ENCODE data around the gene TYMS. TPM values are rescaled to one million over a fixed set of nuclear protein-coding genes. Genes with fewer than 3 reads are reported as not detected.

Gene TYMS
- total RNA-seq, 1 donor from 2014 or later, result 61.7 TPM

- no peak for TF ChIP-seq CTCF (IDR thresholded peaks at IDR 0.05; ENCODE audit: unreplicated experiment)
- no peak for DNase-seq (ENCODE audit: low spot score)
- peaks cover 3% of the 10 kb centered on the region for H3K27me3 Mint-ChIP-seq (ENCODE audit: unreplicated experiment)
- H3K27ac Mint-ChIP-seq (ENCODE audit: unreplicated experiment), result no peak overlapping the region
- H3K4me3 Mint-ChIP-seq (ENCODE audit: unreplicated experiment), result no peak overlapping the region
- no peaks in the 10 kb centered on the region for H3K4me1 Mint-ChIP-seq (ENCODE audit: unreplicated experiment)
- H3K9me3 Mint-ChIP-seq (ENCODE audit: unreplicated experiment), result no peaks in the 10 kb centered on the region
- H3K36me3 Mint-ChIP-seq (ENCODE audit: low read depth, unreplicated experiment), result peaks cover 16% of the 10 kb centered on the region
Measured at GRCh38 chr18:717003-717402, 59.5 kb downstream of the TYMS start.

Other genes starting within 250 kb of the TYMS start
- 157 TPM for gene COLEC12, start 157.0 kb upstream of the TYMS start, total RNA-seq (ENCODE audit: unreplicated experiment)
- gene CETN1, start 77.3 kb upstream of the TYMS start, total RNA-seq (ENCODE audit: unreplicated experiment), result not detected
- gene CLUL1, start 60.7 kb upstream of the TYMS start, total RNA-seq (ENCODE audit: unreplicated experiment), result 3.8 TPM
- 31.8 TPM for gene ENOSF1, start 55.0 kb downstream of the TYMS start, total RNA-seq (ENCODE audit: unreplicated experiment)
- gene YES1, start 154.6 kb downstream of the TYMS start, total RNA-seq (ENCODE audit: unreplicated experiment), result 190 TPM
- gene ADCYAP1, start 247.2 kb downstream of the TYMS start, total RNA-seq (ENCODE audit: unreplicated experiment), result 18.5 TPM

Measured in endothelial cell (in vitro differentiated cells).